Osteoblast (primary cell): ENCODE data around the gene KRTAP10-9. TPM values are rescaled to one million over a fixed set of nuclear protein-coding genes. Genes with fewer than 3 reads are reported as not detected.

ENCODE experiments used
- DNase-seq: peaks from one replicate; pipeline ENCODE4 v3.0.0; 2011; ENCODE audit warnings: low spot score, mixed read lengths; ENCODE audit not compliant: insufficient read length; ENCODE audit errors: missing footprints
- H2AFZ ChIP-seq: 2 replicates; pipeline ENCODE4 v1.6.0; 2011; ENCODE audit warnings: mild to moderate bottlenecking, low read length
- H3K27ac ChIP-seq: 2 replicates; pipeline ENCODE4 v1.5.1; 2011; ENCODE audit warnings: mild to moderate bottlenecking, low read depth, low read length, moderate library complexity
- H3K27me3 ChIP-seq: 2 replicates; pipeline ENCODE4 v1.6.0; 2012; ENCODE audit warnings: mild to moderate bottlenecking, control low read depth, inconsistent platforms, low read length, moderate library complexity; ENCODE audit not compliant: insufficient read depth
- H3K36me3 ChIP-seq: 2 replicates; pipeline ENCODE4 v1.5.1; 2011; ENCODE audit warnings: mild to moderate bottlenecking, low read length, control low read depth, moderate library complexity; ENCODE audit not compliant: insufficient read depth
- H3K4me1 ChIP-seq: 2 replicates; pipeline ENCODE4 v1.5.1; 2011; ENCODE audit warnings: mild to moderate bottlenecking, low read length, control low read depth, moderate library complexity; ENCODE audit not compliant: insufficient read depth
- H3K4me2 ChIP-seq: 2 replicates; pipeline ENCODE4 v1.6.0; 2011; ENCODE audit warnings: mild to moderate bottlenecking, low read length; ENCODE audit not compliant: insufficient read depth
- H3K4me3 ChIP-seq: fragments of 200-600 bp; sonication (generic); 3 replicates; pipeline ENCODE4 v1.5.1; 2012; ENCODE audit warnings: mild to moderate bottlenecking, low read length, inconsistent platforms; ENCODE audit not compliant: insufficient read depth
- H3K79me2 ChIP-seq: 2 replicates; pipeline ENCODE4 v1.6.0; 2012; ENCODE audit warnings: mild to moderate bottlenecking, low read length, control low read depth, inconsistent platforms; ENCODE audit not compliant: insufficient read depth
- H3K9me3 ChIP-seq: 2 replicates; pipeline ENCODE4 v1.5.1; 2011; ENCODE audit warnings: low read depth, low read length, control low read depth
- H4K20me1 ChIP-seq: 2 replicates; pipeline ENCODE4 v1.6.0; 2012; ENCODE audit warnings: mild to moderate bottlenecking, low read length, control low read depth; ENCODE audit not compliant: insufficient read depth
- total RNA-seq: library from RNA; depleted of rRNA; stranded (reverse); fragments of >200 nt; gene quantifications from 2 replicates; pipeline ENCODE4 v1.2.3, GENCODE V29; 2012
- TF ChIP-seq, protein P1 (sequence below): IDR thresholded peaks from 2 replicates; pipeline ENCODE4 v1.5.1; 2011; ENCODE audit warnings: mild to moderate bottlenecking, low read depth, low read length, moderate library complexity; ENCODE audit errors: extremely low read depth

KRTAP10-9 gene
- total RNA-seq, 1 donor: not detected

DNA sequence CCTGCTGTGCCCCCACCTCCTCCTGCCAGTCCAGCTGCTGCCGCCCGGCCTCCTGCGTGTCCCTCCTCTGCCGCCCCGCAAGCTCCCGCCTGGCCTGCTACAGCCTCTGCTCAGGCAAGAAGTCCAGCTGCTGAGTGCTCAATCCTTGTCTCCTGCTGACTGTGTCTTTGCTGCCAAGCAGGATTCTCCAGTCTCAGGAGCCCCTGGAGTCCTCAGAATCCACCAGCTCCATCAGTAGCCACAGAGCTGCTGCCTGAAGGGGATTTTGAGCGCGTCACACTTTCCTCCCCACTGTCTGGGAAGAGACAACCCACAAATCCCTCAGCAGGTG lies 20.3 kb downstream of the KRTAP10-9 start:
- peak; percentile 47 for DNase-seq
- Histone ChIP-seq H3K79me2 (no peaks in the 10 kb centered on the region), H4K20me1 (no peaks in the 10 kb centered on the region), H3K4me3 (no peak overlapping the region), H2AFZ (no peak overlapping the region), H3K4me2 (no peak overlapping the region), H3K36me3 (no peaks in the 10 kb centered on the region), H3K9me3 (no peaks in the 10 kb centered on the region), H3K27me3 (peaks cover 3% of the 10 kb centered on the region), H3K4me1 (no peaks in the 10 kb centered on the region), H3K27ac (no peak overlapping the region)
- TF ChIP-seq, protein P1, sequence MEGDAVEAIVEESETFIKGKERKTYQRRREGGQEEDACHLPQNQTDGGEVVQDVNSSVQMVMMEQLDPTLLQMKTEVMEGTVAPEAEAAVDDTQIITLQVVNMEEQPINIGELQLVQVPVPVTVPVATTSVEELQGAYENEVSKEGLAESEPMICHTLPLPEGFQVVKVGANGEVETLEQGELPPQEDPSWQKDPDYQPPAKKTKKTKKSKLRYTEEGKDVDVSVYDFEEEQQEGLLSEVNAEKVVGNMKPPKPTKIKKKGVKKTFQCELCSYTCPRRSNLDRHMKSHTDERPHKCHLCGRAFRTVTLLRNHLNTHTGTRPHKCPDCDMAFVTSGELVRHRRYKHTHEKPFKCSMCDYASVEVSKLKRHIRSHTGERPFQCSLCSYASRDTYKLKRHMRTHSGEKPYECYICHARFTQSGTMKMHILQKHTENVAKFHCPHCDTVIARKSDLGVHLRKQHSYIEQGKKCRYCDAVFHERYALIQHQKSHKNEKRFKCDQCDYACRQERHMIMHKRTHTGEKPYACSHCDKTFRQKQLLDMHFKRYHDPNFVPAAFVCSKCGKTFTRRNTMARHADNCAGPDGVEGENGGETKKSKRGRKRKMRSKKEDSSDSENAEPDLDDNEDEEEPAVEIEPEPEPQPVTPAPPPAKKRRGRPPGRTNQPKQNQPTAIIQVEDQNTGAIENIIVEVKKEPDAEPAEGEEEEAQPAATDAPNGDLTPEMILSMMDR: no peak

DNA sequence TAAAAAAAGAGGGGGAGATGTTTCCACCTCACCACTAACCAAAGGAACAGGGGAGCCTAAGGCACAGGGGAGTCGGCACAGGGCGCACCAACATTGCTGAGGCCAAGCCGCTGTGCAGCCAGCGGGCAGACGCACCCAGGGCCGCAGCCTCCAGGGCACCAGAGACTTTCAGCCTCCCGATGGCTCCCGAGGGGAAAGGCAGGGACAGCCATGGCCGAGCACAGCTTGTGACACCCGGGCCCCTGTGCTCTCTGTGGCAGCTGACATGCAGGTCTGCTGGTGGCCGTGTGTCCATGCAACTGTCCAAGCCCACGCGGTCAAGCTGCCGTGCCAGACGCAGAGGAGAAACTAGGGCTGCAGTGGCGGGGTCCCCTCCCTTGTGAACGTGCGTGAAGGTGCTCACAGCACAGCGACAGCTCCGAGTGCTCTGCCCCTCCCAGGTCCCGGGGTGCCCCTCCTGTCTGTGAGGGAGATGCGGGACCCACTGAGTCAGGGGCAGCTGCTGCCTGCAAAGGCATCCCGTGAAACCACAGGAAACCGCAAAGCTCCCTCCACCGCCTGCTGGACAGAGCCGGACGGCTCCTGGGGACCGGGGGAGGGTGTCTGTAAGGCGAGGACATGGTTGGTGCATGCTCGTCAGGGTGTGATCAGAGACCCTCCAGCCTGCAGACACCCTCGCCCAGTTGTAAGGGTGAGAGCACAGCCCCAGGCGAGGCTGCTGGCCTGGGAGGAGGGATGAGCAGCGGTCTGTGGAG lies 21.8 kb downstream of the KRTAP10-9 start:
- DNase-seq: peak; percentile 59
- TF ChIP-seq, protein P1: no peak
- Histone ChIP-seq H3K79me2 (no peaks in the 10 kb centered on the region), H3K27me3 (peaks cover 3% of the 10 kb centered on the region), H3K4me1 (no peaks in the 10 kb centered on the region), H3K9me3 (no peaks in the 10 kb centered on the region), H3K4me2 (no peak overlapping the region), H3K36me3 (no peaks in the 10 kb centered on the region), H3K27ac (no peak overlapping the region), H4K20me1 (no peaks in the 10 kb centered on the region), H3K4me3 (no peak overlapping the region), H2AFZ (no peak overlapping the region)

DNA sequence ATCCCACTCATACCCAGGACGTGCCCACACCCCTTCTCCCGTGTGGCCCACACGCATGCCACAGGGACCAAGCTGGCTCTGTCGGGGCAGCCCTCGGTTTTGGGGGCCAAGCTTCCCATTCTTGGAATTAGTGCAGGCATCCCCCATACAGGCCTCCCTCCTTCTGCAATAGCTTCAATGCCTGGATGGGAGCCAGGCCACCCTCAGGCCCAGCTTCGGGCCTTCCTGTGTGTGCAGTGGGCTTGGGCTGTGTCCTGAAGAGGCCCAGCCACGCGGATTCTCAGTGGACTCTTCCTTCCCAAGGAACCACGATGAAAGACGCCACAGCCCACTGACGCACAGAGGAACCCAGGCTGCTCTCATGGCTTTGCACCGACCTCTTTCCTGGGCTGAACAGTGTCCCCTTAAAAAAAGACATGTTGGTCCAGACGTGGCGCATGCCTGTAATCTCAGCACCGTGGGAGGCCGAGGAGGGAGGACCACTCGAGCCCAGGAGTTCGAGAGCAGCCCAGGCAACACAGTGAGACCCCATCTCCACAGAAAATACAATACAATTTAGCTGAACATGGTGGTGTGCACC lies 22.7 kb downstream of the KRTAP10-9 start:
- no peaks in the 10 kb centered on the region for H4K20me1 ChIP-seq
- H3K36me3 ChIP-seq: no peaks in the 10 kb centered on the region
- no peak overlapping the region for H3K4me3 ChIP-seq
- H3K27me3 ChIP-seq: peaks cover 3% of the 10 kb centered on the region
- no peaks in the 10 kb centered on the region for H3K79me2 ChIP-seq
- no peaks in the 10 kb centered on the region for H3K9me3 ChIP-seq
- no peak for DNase-seq
- no peaks in the 10 kb centered on the region for H3K4me1 ChIP-seq
- H3K4me2 ChIP-seq: no peak overlapping the region
- TF ChIP-seq, protein P1: no peak
- H2AFZ ChIP-seq: no peak overlapping the region
- no peak overlapping the region for H3K27ac ChIP-seq

DNA sequence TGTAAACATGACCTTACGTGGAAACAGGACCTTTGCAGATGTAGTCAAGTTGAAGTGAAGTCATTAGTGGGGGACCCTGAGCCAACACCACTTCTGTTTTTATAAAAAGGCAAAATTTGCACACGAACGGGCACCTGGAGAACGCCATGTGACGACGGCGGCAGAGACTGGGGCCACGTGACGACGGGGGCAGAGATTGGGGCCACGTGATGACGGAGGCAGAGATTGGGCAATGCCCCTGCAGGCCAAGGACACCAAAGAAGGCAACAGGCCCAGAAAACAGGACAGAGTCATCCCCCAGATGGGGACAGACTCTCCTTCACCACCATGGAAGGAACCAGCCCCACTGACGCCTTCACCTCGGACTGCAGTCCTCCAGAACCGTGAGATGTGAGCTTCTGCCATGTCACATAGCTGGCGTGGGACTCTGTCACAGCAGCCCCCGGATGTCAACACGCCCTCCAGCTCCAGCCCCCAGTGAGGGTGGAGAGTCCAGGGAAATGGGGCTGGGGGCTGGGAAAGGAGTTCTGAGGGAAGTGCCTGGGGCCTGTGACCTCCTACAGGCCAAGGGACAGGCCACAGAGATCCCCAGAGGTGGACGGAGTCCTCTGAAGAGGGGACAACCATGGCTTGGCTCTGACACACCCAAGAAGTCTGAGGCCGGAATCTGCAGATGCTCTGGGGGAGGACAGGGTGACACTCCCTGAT lies 23.5 kb downstream of the KRTAP10-9 start:
- no peak overlapping the region for H3K4me2 ChIP-seq

More for the DNA sequence above, 23.5 kb downstream of the KRTAP10-9 start:
- TF ChIP-seq, protein P1: no peak
- Histone ChIP-seq H3K4me3 (no peak overlapping the region), H3K9me3 (no peaks in the 10 kb centered on the region), H3K36me3 (no peaks in the 10 kb centered on the region), H3K79me2 (no peaks in the 10 kb centered on the region), H4K20me1 (no peaks in the 10 kb centered on the region), H2AFZ (no peak overlapping the region), H3K27ac (no peak overlapping the region), H3K27me3 (peaks cover 3% of the 10 kb centered on the region), H3K4me1 (no peaks in the 10 kb centered on the region)
- DNase-seq: peak; percentile 29
